Measurements from ENCODE around the gene AFG1L.

AFG1L gene

GRCh38 chr6:108563292-108563691 lies 268.4 kb downstream of the AFG1L start:
- ATAC-seq (replicated peaks; ENCODE audit: extremely low read depth, poor library complexity, severe bottlenecking) (no peak), DNase-seq (ENCODE audit: low spot score in 2 of 2) (no peak)
- Mint-ChIP-seq H3K27me3 (no peaks in the 10 kb centered on the region), H3K4me1 (peaks cover 58% of the 10 kb centered on the region), H3K36me3 (ENCODE audit: insufficient read depth) (peaks cover 31% of the 10 kb centered on the region), H3K9me3 (no peaks in the 10 kb centered on the region), H3K27ac (ENCODE audit: low read depth) (peak overlapping the region; percentile 4), H3K4me3 (peak overlapping the region; percentile 75)

GRCh38 chr6:108564178-108564577 lies 269.3 kb downstream of the AFG1L start:
- ATAC-seq (replicated peaks; ENCODE audit: extremely low read depth, poor library complexity, severe bottlenecking) (no peak), DNase-seq (ENCODE audit: low spot score in 2 of 2) (no peak)
- Mint-ChIP-seq H3K27me3 (no peaks in the 10 kb centered on the region), H3K27ac (ENCODE audit: low read depth) (peak overlapping the region; percentile 73), H3K36me3 (ENCODE audit: insufficient read depth) (peaks cover 31% of the 10 kb centered on the region), H3K4me1 (peaks cover 66% of the 10 kb centered on the region), H3K9me3 (no peaks in the 10 kb centered on the region), H3K4me3 (peak overlapping the region; percentile 2)

DNA sequence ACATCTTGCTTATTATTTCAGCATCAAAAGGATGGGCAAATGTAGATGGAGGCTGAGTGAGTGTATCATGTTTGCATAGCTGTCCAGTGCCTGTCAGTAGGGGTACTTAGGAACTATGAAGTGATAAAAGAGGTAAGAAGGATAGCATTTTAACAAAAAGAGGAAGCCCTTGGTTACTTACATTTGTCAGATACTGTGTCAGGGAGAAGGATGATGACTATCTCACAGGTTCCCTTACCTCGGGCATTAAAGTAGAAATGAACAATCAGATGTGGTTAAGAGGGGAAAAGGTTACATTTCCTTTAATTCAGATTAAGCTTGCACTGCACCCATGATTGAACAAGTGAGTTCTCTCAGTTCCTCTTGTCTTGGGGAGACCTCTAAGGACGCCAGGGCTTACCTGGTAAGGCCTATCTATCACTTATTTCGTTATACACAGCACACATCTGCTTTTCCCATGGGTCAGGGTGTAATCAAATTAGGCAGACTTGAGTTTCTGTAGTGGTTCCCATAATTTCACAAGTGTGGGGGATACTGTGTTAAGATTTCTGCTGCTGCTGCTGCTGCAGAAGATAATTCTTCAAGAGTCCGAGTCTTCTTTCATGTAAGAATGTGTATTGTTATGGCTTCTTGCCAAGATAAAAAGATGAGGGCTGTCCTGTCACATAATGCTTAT lies 270.4 kb downstream of the AFG1L start:
- DNase-seq (ENCODE audit: low spot score in 2 of 2): peak in 1 of 2 donors; percentile 16
- H3K36me3 Mint-ChIP-seq (ENCODE audit: insufficient read depth): peaks cover 30% of the 10 kb centered on the region
- no peaks in the 10 kb centered on the region for H3K9me3 Mint-ChIP-seq
- peak; percentile 66 for ATAC-seq (replicated peaks; ENCODE audit: extremely low read depth, poor library complexity, severe bottlenecking)
- H3K4me3 Mint-ChIP-seq: peak overlapping the region; percentile 17
- H3K4me1 Mint-ChIP-seq: peaks cover 72% of the 10 kb centered on the region
- peak overlapping the region; percentile 73 for H3K27ac Mint-ChIP-seq (ENCODE audit: low read depth)
- H3K27me3 Mint-ChIP-seq: no peaks in the 10 kb centered on the region

- peaks cover 35% of the 10 kb centered on the region for H3K36me3 Mint-ChIP-seq (ENCODE audit: insufficient read depth)
- no peaks in the 10 kb centered on the region for H3K27me3 Mint-ChIP-seq
- ATAC-seq (replicated peaks; ENCODE audit: extremely low read depth, poor library complexity, severe bottlenecking): no peak
- no peak for DNase-seq (ENCODE audit: low spot score in 2 of 2)
- H3K4me3 Mint-ChIP-seq: peak overlapping the region; percentile 17
- H3K4me1 Mint-ChIP-seq: peaks cover 72% of the 10 kb centered on the region
- no peaks in the 10 kb centered on the region for H3K9me3 Mint-ChIP-seq
- H3K27ac Mint-ChIP-seq (ENCODE audit: low read depth): peak overlapping the region; percentile 67
These were observed 271.0 kb downstream of the AFG1L start for GRCh38 chr6:108565893-108566292.

DNA sequence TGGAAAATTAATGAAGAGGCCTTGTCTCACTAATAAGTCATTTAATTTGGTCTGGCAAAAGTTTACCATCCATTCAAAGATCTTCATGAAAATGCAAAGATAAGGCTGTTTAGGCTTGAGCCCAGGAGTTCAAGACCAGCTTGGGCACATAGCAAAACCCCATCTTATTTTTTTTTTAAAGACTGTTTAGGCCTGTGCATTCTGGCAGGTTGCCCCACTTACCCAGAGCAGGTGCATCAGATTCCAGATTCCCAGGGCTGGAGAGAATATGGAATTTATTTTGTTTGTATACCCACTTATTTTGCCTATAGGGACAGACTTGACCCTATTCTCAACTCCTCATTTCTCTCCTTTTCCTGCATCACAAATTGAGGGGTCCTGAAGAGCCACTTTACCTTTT lies 271.6 kb downstream of the AFG1L start:
- ATAC-seq (replicated peaks; ENCODE audit: extremely low read depth, poor library complexity, severe bottlenecking) (no peak), DNase-seq (ENCODE audit: low spot score in 2 of 2) (no peak)
- H3K4me1 Mint-ChIP-seq: peaks cover 76% of the 10 kb centered on the region
- peak overlapping the region; percentile 67 for H3K27ac Mint-ChIP-seq (ENCODE audit: low read depth)
- peaks cover 40% of the 10 kb centered on the region for H3K36me3 Mint-ChIP-seq (ENCODE audit: insufficient read depth)
- H3K27me3 Mint-ChIP-seq: no peaks in the 10 kb centered on the region
- H3K9me3 Mint-ChIP-seq: no peaks in the 10 kb centered on the region
- H3K4me3 Mint-ChIP-seq: no peak overlapping the region

DNA sequence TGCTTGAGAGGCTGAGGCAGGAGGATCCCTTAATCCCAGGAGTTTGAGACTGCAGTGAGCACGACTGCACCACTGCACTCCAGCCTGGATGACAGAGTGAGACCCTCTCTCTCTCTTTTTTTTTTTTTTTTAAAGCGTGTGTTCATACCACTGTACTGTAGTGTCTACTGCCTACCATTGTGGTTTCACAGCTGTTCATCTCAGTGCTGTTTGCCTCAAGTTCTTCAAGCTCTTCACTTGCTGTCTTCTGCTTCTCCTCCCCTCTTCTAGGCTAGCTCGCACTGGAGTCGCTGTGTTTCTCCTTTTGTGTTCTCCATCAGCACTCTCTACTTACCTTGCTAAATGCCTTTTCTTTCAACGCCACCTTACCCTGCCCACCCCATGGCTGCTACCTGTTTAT lies 273.2 kb downstream of the AFG1L start:
- no peaks in the 10 kb centered on the region for H3K9me3 Mint-ChIP-seq
- H3K4me3 Mint-ChIP-seq: peak overlapping the region; percentile 58
- H3K4me1 Mint-ChIP-seq: peaks cover 70% of the 10 kb centered on the region
- DNase-seq (ENCODE audit: low spot score in 2 of 2) (no peak), ATAC-seq (replicated peaks; ENCODE audit: extremely low read depth, poor library complexity, severe bottlenecking) (peak; percentile 50)
- peaks cover 32% of the 10 kb centered on the region for H3K36me3 Mint-ChIP-seq (ENCODE audit: insufficient read depth)
- H3K27ac Mint-ChIP-seq (ENCODE audit: low read depth): no peak overlapping the region
- H3K27me3 Mint-ChIP-seq: no peaks in the 10 kb centered on the region

- no peaks in the 10 kb centered on the region for H3K27me3 Mint-ChIP-seq
- H3K4me1 Mint-ChIP-seq: peaks cover 65% of the 10 kb centered on the region
- no peak for ATAC-seq (replicated peaks; ENCODE audit: extremely low read depth, poor library complexity, severe bottlenecking)
- no peak for DNase-seq (ENCODE audit: low spot score in 2 of 2)
- no peaks in the 10 kb centered on the region for H3K9me3 Mint-ChIP-seq
- H3K36me3 Mint-ChIP-seq (ENCODE audit: insufficient read depth): peaks cover 30% of the 10 kb centered on the region
- H3K4me3 Mint-ChIP-seq: peak overlapping the region; percentile 58
- no peak overlapping the region for H3K27ac Mint-ChIP-seq (ENCODE audit: low read depth)
These were observed 273.9 kb downstream of the AFG1L start for GRCh38 chr6:108568551-108569305.

DNA sequence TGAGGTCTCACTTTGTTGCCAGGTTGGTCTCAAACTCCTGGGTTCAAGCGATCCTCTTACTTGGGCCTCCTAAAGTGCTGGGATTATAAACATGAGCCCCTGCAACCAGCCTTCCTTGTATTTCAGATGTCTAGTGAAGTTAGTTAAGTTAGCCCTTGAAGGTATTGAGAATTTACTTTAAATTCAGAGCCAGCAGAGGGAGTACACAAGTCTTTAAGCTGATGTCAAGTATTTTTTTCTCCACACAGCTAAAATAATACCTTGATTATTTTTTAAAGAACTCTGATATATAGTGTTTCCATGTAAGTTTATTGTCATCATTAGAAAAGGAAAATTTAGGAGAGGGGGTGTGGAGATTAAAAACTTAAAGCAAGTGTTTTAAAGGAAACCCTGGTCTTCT lies 275.7 kb downstream of the AFG1L start:
- Mint-ChIP-seq H3K9me3 (no peaks in the 10 kb centered on the region), H3K27me3 (no peaks in the 10 kb centered on the region), H3K27ac (ENCODE audit: low read depth) (no peak overlapping the region), H3K36me3 (ENCODE audit: insufficient read depth) (peaks cover 29% of the 10 kb centered on the region), H3K4me1 (peaks cover 63% of the 10 kb centered on the region), H3K4me3 (no peak overlapping the region)
- DNase-seq (ENCODE audit: low spot score in 2 of 2) (no peak), ATAC-seq (replicated peaks; ENCODE audit: extremely low read depth, poor library complexity, severe bottlenecking) (no peak)

DNA sequence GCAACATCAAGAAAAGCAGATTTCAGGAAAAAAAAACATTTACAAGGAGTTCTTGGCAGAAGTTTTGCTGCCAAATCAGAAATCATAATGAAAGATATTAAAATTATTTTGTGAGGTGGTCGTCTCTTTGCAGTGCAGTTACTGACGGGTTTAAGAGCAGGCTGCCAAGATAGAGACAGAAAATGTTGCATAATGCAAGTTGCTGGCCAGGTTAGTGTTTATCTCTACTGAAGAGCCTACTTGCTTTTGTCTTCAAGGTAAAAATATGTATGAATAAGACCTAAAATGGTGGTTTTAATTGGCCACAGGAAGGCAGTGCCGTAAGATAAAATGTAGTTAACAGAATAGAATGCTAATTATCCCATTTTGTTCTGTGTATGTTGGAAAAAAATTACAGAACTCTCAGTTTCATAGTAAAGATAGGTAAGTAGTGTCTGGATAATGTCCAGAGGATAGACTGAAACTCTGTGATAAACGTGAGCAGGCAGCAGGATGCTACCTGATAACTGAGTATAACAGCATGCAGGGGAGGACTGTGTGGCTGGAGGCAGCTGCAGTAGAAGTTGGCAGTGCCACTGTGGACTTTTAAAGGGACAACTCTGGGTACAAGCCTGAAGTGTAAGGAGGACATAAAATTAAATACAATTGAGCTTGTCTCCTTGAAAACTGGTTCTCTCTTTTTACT lies 279.7 kb downstream of the AFG1L start:
- Mint-ChIP-seq H3K27me3 (no peaks in the 10 kb centered on the region), H3K36me3 (ENCODE audit: insufficient read depth) (peaks cover 21% of the 10 kb centered on the region), H3K4me3 (no peak overlapping the region), H3K27ac (ENCODE audit: low read depth) (peak overlapping the region; percentile 81), H3K9me3 (no peaks in the 10 kb centered on the region), H3K4me1 (peaks cover 67% of the 10 kb centered on the region)
- ATAC-seq (replicated peaks; ENCODE audit: extremely low read depth, poor library complexity, severe bottlenecking) (no peak), DNase-seq (ENCODE audit: low spot score in 2 of 2) (no peak)

Measured in central memory CD8-positive, alpha-beta T cell (primary cell).